COLO668 (cell line): ENCODE measurements around the gene TMEM92.
"Not testable (repeated sequence)": the region's sequence is repeated elsewhere in the genome, so short reads cannot be mapped to it uniquely, and the experiment has no call there.

Experiments
- DNase-seq: peaks from one replicate; lab custom pipeline; 2025; ENCODE audit not compliant: unreplicated experiment; lab: John Stamatoyannopoulos, UW

Gene TMEM92

DNA sequence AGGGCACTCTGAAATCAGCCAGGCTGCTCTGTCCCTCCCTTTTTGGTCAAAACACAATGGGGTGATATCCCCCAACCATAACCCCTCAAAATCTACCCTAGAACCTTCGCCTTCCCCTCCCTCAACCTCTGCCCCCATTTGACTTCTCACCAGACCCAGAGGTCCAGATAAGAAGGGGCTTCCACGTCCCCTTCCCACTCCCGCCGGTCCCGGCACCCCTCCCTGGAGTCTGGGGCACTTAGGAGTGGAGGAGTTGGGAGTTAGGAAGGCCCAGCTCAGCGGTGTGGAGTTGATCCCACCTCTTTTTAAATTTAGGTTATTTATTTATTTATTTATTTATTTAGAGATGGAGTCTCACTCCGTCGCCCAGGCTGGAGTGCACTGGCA, 619 bp upstream of the TMEM92 start:
- no peak for DNase-seq

DNA sequence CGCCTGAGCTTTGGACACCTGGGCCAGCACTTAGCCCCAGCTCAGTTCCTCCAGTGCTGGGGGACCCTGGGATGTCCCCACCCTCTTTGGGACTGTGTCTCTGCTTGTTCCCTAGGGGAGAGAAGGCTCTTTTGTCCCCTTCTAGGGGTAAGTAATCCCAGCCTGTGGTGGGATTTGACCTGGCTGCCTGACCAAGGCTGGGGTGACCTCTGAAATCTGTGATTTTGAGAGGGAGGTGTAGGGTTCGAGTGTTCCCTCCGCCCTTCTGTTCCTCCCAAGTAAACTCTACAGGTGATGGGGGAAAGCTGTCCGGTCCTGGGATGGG, 593 bp downstream of the TMEM92 start:
- no peak for DNase-seq

DNA sequence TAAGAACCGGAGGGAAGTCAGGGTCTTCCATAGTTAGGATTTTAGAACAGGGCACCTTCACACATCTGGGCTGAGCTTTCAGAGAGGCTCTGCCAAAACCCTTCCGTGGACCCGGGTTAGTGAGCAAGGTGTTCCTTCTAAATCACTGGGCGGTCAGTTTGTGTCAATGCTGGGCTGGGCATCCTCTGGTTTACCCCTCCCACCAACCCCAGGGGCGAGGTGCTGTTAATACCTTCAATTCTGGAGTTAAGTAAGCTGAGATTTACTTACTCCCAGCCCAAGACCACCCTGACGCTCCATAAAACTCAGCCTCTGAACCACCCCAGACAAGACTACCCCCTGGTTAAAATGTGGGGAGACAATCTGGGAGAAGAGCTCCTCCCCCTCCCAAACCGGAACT, 1.0 kb downstream of the TMEM92 start:
- DNase-seq: no peak

DNA sequence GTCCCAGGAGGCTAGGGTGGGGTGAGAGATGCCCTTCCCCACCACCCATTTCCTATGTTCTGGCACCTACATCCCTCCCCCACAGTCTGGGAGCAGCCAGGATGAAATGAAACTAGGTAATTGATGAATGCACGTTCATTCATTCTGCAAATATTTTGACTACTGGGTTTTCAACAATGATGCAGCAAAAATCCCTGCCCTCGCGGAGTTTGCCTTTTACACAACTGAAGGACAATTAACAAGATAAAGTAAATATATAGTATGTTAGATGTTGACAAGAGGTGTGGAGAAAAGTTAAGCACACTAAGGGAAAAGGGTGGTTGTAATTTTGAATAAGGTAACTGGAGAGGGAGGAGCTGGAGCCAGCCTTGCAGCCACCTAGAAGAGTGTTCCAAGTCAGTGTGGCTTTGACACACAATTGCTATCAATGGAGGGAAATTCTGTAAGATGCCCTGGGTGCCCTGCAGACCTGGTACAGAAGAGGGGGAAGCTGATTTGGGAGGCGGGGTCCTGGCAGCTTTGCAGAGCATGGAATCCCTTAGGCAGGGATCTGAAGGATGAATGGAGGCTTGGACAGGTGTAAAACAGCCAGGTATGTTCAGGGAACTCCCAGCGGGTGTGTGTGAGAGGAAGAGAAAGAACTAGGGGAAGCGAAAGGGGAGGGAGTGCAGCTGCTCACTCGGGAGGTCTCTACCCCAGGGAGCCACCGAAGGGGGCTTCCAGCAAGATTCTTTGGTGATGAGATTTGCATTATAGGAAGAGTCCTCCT, 2.5 kb downstream of the TMEM92 start:
- DNase-seq: no peak

DNA sequence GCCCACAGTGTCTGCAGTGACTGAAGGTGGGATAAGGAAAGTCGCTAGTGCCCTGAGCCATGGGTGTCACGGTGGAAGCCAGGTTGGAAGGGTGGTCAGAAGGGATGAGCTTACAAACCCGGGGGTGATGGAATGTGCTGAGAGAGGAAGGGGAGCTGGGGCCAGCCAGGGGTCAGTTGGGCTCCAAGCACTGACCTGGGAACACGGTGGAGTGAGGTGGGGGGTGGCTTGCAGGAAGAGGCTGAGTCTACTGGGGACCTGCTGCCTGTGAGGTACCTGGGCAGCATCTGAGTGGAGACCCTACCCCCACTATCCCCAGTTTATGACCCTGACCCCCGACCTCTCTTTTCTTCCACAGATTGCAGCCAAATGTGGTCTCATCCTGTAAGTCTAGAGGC, 3.1 kb downstream of the TMEM92 start:
- no peak for DNase-seq

DNA sequence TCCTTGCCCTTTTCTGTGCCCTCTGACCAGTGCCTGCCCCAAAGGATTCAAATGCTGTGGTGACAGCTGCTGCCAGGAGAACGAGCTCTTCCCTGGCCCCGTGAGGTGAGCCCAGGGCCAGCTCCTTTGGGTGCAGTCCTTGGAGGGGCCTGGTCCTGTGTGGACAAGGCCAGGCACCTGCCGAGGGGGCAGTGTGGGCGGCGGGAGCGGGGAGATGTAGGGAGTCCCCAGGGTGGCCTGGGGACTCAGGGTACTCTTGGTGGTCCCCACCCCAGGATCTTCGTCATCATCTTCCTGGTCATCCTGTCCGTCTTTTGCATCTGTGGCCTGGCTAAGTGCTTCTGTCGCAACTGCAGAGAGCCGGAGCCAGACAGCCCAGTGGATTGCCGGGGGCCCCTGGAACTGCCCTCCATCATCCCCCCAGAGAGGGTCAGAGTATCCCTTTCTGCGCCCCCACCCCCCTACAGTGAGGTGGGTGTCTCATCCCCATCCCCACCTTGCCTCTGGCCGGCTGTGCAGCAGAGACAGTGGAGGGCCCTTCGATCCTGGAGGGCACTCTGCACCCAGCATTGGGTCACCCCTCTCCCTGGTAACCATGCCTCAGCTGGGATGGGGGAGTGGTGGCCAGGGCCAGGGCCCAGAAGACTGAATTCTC, 4.4 kb downstream of the TMEM92 start:
- no peak for DNase-seq

DNA sequence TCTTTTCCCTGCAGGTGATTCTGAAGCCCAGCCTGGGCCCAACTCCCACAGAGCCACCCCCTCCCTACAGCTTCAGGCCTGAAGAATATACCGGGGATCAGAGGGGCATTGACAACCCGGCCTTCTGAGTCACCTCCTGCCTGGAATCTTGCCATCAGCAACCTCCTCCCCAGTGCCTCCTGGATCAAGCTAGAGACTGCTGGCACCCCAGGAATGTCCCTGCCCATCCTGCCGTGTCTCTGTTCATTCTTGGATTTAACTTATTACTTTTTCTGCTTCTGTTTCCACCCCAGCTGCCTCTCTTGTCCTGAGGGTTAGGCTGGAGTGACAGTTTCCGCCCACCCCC, 4.9 kb downstream of the TMEM92 start:
- no peak for DNase-seq

DNA sequence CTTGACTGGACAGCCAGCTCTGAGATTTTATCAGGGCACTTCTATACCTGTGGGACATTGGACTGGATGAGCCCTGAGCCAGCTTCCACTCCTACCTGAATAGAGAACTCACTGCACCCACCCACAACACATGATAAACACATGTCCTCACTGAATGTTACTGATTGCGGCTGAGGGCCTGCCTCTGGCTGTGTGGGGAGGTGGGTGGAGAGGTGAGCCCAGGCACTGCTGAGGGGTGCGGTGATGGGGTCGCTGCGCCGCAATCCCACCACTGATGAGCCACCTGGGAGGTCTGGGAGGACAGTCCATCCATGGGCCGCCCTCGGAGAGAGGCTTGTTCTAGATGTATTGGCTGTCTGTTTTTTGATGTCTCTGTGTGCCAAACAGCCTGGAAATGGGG, 5.4 kb downstream of the TMEM92 start:
- no peak for DNase-seq

DNA sequence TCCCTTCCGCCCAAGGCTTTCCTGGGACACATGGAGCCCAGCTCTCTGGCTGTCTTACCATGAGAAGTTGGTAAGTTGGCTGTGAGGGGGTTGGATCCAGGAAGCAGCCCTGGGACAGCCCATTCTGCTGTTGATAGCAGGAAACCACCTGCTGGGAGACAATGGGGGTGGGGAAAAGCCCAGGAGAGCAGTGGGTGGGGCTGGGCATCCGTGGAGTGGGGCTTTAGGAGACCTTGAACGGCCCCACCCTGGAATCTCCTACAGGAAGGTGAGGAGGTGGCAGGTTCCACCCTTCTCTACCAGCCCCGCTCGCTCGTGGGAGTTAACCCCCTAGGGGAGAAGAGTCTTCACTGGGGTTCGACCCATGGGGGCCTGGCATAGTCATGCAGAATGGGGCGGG, 5.8 kb downstream of the TMEM92 start:
- DNase-seq: no peak

DNA sequence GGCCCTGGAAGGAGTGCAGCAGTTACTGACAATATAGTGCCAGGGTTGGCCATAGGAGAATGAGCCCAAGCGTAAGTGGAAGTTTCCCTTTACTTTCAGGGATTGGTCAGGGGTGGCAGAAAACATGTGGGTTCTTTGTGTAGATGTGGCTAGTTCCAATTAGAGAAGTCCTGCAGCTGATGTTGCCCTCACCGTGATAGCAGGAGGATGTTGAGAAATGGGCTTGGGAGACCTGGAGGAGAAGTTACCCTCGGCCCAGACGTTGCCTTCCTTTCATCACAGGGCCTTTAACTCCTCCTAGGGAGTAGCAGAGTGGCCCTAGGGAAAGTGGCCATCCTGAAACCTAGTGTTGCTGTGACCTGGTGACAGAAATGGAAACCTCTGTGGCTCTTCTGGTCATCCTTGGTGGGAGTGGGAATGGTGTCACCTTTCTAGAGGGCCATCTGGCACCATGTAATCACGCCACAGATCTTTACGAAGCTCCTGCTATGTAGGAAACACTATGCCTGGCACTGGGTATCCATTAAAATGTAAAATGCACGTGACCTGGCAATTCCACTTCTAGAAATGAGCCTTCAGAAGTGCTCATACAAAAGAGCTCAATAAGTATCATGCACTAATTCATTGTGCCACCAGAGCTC, 6.7 kb downstream of the TMEM92 start:
- no peak for DNase-seq

DNA sequence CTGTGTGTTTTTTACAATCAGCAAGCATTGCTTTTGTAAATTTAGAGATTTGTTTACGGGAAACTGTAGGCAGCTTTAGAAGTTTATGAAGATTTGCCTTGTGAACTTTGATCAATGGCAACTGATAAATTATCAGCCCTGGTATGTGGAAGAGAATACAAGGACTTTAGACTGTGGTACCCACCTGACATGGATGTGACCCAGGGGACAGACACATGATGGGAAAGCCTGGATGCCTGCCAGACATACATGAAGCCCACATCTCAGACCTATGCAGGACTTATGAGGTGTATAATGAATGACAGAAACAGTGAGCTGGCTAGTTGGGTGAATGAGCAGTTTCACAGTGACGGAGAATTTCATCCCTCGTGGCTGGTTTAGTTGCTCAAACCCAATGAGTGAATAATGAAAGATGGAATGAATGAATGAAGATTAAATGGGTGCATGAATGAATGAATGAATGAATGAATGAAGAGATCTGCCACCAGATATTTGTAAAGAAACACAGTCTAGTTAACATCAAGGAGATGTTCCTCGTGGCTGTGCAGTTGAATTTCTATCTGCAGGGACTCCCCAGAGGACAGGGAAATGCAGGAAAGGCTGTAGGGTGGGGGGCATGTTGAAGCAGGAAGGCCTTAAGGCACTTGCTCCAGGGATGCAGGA, 7.6 kb downstream of the TMEM92 start:
- no peak for DNase-seq

DNA sequence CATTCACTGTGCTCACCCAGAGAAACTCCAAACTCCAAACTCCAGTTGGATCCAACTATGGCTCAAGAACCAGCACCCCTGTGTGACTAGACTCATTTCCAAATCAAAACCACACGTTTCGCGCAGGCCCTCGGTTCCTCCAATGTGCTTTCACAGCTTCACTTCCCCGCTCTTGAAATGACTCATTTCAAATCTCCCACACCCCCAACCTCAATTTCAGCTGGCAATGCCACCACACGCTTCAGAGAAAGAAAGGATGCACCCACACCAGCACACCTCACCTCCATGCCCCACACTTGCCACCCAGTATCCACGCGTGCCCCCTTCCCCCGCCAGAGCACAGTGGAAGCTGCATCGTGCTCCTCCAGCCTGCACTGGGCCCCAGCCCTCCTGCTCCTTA, 9.0 kb downstream of the TMEM92 start:
- no peak for DNase-seq

DNA sequence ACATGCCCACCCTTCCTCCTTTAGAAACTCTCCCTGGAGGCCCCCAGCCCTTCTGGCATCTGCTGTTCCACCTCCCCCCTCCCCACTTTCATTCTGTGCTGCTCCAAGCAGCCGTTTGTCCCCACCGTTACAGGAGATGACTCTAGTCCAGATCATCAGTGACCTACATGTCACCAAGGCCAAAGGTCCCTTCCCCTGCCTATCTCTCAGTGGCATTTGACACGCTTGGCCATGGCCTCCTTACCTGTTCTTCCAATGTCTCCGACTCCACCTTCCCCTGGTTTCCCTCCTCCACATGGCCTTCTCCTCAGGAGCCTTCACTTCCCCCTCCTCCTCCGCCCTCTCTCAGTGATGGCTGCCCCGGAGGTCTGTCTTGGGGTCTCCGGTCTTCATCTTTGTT, 9.4 kb downstream of the TMEM92 start:
- DNase-seq: no peak

DNA sequence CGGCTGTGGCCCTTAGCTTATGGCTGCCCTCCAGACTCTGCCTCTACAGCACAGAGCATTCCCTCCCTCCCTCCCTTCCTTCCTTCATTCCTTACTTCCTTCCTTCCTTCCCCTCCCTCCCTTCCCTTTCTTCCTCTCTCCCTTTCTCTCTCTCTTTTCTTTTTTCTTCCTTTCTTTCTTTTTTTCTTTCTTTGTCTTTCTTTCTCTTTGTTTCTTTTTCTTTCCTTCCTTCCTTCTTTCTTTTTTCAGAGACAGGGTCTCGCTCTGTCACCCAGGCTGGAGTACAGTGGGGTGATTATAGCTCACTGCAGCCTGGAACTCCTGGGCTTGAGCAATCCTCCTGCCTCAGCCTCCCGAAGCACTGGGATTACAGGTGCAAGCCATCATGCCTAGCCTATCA, 11.7 kb downstream of the TMEM92 start:
- DNase-seq: no peak

DNA sequence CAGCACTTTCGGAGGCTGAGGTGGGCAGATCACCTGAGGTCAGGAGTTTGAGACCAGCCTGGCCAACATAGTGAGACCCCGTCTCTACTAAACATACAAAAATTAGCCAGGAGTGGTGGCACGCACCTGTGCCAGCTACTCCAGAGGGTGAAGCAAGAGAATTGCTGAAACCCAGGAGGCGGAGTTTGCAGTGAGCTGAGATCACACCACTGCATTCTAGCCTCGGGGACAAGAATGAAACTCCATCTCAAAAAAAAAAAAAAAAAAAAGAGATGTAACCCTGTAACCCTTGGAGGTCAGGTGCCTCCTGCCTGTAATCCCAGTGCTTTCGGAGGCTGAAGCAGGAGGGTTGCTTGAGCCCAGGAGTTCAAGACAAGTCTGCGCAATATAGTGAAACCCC, 13.0 kb downstream of the TMEM92 start:
- DNase-seq: not testable (repeated sequence)

DNA sequence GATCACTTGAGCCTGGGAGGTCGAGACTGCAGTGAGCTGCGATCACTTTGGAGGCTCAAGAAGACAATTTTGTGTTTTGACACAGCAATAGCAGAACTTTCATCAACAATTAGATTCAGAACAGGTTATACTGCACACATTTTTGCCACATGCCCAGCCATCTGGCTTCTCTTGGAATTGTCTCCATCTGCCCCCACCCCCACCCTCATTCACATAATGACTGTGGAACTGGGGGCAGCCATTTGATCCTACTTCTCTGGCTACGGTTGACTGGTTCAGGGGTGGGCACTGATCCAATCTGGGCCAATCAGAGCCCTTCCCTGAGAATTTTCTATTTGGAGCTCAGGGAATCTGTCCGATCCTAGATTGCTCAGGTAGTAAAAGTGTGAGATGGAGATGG, 14.0 kb downstream of the TMEM92 start:
- DNase-seq: no peak

DNA sequence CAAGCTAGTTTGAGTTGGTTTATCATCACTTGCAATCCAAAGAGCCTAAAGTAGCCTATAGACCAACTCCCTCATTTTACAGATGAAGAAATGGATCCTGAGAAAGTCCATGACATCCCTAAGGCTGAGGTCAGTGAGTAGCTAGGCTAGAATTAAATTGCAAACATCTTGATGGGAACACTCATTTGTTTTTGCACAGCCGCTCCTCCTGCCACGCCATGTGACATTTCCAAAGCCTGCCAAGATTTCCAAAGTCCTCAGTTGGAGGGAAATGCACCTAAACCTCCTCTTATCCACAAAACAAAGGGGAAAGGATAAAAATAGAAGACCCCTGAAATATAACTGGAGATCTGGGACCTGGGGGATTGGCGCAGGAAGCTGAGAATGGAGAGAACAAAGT, 15.0 kb downstream of the TMEM92 start:
- no peak for DNase-seq

DNA sequence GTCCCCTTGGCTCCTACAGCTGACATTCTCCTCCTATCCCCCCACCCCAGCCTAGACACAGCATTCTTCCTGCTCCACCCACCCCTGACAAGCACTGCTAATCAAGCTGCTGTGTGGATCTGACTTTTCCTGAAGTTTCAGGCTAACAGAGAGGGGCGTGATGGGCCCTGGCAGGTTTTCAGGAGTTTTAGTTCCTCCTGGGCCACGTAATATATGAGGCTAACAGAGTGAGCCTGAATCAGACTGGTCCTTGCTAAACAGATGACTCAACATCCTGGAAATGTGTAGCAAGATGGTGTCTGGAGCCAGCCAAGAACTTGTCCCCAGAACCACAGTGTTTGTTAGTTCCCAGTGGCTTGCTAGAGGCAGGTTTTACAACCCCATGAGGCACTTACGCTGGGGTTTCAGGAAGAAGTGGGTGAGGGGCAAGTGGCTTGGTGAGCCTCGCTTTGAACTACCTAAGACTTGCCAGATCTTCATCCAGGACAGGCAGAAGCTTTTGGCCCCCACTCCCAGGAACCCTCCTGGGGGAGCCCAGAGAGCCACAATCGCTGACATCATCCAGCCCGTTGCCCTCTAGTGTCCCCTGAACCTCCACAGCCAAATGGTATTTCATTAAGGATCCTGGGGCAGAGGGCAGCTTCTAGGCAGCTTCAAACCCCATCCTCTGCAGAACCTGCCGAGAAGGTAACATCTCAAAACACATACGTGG, 15.9 kb downstream of the TMEM92 start:
- no peak for DNase-seq

DNA sequence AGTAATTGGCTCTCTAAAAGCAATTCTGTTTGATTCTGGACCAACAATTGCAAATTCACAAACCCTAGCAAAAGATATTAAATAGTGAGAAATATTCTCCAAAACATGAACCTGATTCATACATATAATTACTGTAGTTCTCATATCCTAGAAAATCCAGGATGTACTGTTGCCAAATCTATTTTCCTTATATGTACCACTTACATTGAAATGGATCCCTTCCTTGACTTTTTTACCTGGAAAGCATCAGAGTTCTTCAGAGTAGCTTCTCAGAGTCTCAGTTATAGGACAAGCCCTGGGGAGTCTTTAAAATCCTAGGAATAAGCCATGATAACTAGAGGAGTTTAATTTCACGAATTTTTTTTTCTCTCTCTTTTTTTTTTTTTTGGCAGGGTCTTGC, 16.7 kb downstream of the TMEM92 start:
- DNase-seq: no peak

DNA sequence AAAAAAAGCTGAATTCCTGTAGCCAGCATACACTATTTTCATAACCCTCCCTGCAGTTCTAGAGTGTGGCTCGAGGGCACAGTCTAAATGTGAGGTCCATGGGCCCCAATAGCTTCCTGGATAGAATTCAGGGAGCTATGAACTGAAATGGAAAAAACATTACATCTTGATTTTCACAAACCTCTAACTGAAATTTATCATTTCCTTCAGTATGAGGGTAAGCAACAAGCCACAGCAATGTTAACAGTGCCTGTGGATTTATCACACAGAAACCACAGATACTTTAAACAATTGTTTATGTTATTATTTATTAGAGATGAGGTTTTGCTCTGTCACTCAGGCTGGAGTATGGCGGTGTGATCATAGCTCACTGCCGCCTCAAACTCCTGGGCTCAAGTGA, 18.2 kb downstream of the TMEM92 start:
- no peak for DNase-seq

DNA sequence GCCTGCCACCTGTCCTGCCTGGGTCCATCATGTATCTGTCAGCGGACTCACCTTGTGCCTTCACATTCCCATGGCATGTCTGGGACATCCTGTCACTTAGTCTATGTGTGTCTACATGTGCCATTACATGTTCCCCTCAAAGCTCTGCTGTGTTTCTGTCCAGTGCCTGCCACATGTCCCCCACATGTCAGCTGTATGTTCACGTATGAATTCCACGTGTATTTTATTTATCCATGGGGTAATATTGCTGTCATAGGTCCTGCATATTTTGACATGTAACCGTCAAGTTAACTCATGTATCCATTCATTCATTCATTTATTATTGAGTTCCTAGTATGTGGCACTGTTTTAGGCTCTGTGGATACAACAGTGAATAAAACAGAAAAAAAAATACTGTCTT, 20.8 kb downstream of the TMEM92 start:
- no peak for DNase-seq
